Measurements from ENCODE around the gene ISOC2. TPM values are rescaled to one million over a fixed set of nuclear protein-coding genes. Genes with fewer than 3 reads are reported as not detected.

ISOC2 gene
- total and polyA plus RNA-seq, 9 of the 15 experiments (the other 6 are each of a cell fraction or from before 2014, with no cell fraction given) = 1.2 to 229 (median 58.3) TPM

DNA sequence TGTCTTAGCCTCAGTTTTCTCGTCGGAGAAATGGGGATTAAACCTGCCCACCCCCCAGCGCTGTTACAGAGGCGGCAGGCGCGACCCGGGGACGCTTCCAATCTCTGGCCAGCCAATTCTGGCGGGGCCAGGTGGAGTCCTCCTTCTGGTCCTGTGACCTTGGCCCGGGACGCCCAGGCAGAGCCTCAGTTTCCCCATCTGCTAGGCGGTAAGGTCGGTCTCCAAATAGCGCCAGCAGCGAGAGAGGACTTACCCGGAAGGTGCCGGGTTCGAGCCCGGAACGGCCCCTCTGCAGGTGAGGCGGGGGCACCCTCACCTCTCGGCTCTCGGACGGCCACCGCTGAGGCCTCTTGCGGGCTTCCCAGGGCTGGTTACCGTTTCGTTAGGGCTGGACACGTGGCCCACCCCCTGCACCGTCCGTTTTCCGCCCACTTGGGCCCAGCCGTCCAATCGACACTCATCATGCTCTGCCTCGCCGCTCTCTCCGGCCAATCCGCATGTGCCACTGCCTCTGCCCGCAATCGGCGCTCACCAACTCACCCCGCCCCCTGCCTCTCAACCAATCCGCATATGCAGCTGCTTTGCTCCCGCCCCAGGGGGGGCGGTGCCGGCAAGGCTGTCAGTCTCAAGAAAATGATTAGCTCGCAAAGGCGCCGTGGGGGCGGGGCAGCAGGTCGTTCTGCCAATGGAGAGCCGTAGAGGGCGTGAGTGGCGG is at the start of gene ISOC2 (continued):
- TF ChIP-seq, protein P1, sequence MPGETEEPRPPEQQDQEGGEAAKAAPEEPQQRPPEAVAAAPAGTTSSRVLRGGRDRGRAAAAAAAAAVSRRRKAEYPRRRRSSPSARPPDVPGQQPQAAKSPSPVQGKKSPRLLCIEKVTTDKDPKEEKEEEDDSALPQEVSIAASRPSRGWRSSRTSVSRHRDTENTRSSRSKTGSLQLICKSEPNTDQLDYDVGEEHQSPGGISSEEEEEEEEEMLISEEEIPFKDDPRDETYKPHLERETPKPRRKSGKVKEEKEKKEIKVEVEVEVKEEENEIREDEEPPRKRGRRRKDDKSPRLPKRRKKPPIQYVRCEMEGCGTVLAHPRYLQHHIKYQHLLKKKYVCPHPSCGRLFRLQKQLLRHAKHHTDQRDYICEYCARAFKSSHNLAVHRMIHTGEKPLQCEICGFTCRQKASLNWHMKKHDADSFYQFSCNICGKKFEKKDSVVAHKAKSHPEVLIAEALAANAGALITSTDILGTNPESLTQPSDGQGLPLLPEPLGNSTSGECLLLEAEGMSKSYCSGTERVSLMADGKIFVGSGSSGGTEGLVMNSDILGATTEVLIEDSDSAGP (CRISPR knock-in tag; IDR thresholded peaks at IDR 0.05) = no peak
- no peak for TF ChIP-seq COPS2 (conservative IDR thresholded peaks at IDR 0.05)
- TF ChIP-seq HDAC2 (IDR thresholded peaks at IDR 0.05) = peak; percentile 97
- 0 out of 2 replicates have a peak, but pooled peaks have one; percentile 69 for TF ChIP-seq RHOXF2B (CRISPR knock-in tag; conservative IDR thresholded peaks at IDR 0.05)
- TF ChIP-seq NONO (IDR thresholded peaks at IDR 0.05; ENCODE audit: low read depth in 2 of 2, low read length in 1 of 2) = 0 out of 4 replicates have a peak, but pooled peaks of 1 of the 2 experiments have one; percentile 27
- no peak for TF ChIP-seq XRCC4 (IDR thresholded peaks at IDR 0.05; ENCODE audit: extremely low read depth, insufficient read depth, insufficient read length)
- TF ChIP-seq, protein P2, sequence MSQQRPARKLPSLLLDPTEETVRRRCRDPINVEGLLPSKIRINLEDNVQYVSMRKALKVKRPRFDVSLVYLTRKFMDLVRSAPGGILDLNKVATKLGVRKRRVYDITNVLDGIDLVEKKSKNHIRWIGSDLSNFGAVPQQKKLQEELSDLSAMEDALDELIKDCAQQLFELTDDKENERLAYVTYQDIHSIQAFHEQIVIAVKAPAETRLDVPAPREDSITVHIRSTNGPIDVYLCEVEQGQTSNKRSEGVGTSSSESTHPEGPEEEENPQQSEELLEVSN (IDR thresholded peaks at IDR 0.05; ENCODE audit: borderline replicate concordance in 1 of 2, extremely low read depth in 1 of 2, insufficient read depth in 1 of 2, insufficient read length in 1 of 2, low read depth in 1 of 2, low read length in 1 of 2, poor library complexity in 1 of 2, severe bottlenecking in 1 of 2) = peak; percentile 77 to 85
- peak; percentile 26 for TF ChIP-seq RBBP5 (IDR thresholded peaks at IDR 0.05; ENCODE audit: borderline replicate concordance, insufficient read depth, low read length, poor library complexity, severe bottlenecking)
- TF ChIP-seq SOX6 (IDR thresholded peaks at IDR 0.05) = peak; percentile 37
- TF ChIP-seq, protein P3, sequence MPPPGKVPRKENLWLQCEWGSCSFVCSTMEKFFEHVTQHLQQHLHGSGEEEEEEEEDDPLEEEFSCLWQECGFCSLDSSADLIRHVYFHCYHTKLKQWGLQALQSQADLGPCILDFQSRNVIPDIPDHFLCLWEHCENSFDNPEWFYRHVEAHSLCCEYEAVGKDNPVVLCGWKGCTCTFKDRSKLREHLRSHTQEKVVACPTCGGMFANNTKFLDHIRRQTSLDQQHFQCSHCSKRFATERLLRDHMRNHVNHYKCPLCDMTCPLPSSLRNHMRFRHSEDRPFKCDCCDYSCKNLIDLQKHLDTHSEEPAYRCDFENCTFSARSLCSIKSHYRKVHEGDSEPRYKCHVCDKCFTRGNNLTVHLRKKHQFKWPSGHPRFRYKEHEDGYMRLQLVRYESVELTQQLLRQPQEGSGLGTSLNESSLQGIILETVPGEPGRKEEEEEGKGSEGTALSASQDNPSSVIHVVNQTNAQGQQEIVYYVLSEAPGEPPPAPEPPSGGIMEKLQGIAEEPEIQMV (tag; conservative IDR thresholded peaks at IDR 0.05; ENCODE audit: low read depth) = peak; percentile 37; the same call in 1 of the 2 replicates
- TF ChIP-seq NEUROD1 (IDR thresholded peaks at IDR 0.05; ENCODE audit: borderline replicate concordance, low read depth, low read length, partially characterized antibody) = peak; percentile 97
- TF ChIP-seq CCNT2 (IDR thresholded peaks at IDR 0.05; ENCODE audit: borderline replicate concordance, extremely low read depth, insufficient read length, low read depth, low read length) = peak; percentile 24
- TF ChIP-seq, protein P4, sequence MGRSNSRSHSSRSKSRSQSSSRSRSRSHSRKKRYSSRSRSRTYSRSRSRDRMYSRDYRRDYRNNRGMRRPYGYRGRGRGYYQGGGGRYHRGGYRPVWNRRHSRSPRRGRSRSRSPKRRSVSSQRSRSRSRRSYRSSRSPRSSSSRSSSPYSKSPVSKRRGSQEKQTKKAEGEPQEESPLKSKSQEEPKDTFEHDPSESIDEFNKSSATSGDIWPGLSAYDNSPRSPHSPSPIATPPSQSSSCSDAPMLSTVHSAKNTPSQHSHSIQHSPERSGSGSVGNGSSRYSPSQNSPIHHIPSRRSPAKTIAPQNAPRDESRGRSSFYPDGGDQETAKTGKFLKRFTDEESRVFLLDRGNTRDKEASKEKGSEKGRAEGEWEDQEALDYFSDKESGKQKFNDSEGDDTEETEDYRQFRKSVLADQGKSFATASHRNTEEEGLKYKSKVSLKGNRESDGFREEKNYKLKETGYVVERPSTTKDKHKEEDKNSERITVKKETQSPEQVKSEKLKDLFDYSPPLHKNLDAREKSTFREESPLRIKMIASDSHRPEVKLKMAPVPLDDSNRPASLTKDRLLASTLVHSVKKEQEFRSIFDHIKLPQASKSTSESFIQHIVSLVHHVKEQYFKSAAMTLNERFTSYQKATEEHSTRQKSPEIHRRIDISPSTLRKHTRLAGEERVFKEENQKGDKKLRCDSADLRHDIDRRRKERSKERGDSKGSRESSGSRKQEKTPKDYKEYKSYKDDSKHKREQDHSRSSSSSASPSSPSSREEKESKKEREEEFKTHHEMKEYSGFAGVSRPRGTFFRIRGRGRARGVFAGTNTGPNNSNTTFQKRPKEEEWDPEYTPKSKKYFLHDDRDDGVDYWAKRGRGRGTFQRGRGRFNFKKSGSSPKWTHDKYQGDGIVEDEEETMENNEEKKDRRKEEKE (IDR thresholded peaks at IDR 0.05; ENCODE audit: borderline replicate concordance in 1 of 2, control insufficient read depth in 1 of 2, low read depth in 2 of 2, low read length in 1 of 2) = no peak
- peak; percentile 50; the same call in 1 of the 2 replicates for TF ChIP-seq ETV5 (CRISPR knock-in tag; IDR thresholded peaks at IDR 0.05; ENCODE audit: low read depth)
- TF ChIP-seq ZNF12 (CRISPR knock-in tag; IDR thresholded peaks at IDR 0.05) = 0 out of 2 replicates have a peak, but pooled peaks have one; percentile 17
- peak; percentile 97 for TF ChIP-seq BRD4 (IDR thresholded peaks at IDR 0.05)
- peak; percentile 67 for TF ChIP-seq SAP30 (IDR thresholded peaks at IDR 0.05; ENCODE audit: borderline replicate concordance, insufficient read depth, low read depth, low read length, poor library complexity, severe bottlenecking)
- TF ChIP-seq ELF2 (CRISPR knock-in tag; IDR thresholded peaks at IDR 0.05) = peak; percentile 51; the same call in 1 of the 2 replicates
